ENCODE measurements around the gene OR14I1.

Gene OR14I1

DNA sequence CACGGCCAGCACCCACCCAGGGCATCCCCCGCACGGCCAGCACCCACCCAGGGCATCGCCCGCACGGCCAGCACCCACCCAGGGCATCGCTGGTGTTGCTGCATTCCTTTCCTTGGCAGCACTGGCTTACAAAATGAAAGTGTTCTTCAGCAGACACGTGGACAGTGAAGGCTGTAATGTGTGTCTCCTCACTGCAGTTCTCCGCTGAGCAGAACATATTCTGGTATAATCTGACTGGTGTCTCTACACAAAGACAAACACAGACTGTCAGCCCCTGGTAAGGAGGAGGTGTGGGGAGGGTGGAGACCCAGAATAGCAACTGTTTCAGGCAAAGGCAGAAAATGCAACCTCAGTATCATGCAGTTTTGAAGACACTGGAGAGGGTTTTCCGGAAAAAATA lies 45.6 kb upstream of the OR14I1 start:
- H3K27ac ChIP-seq (replicated peaks) = no peak overlapping the region
- TF ChIP-seq SPI1 (IDR thresholded peaks at IDR 0.05; ENCODE audit: borderline replicate concordance, low read depth) (no peak), POLR2AphosphoS5 (IDR thresholded peaks at IDR 0.05; ENCODE audit: low read depth) (no peak), REST (IDR thresholded peaks at IDR 0.05; ENCODE audit: insufficient replicate concordance, low read depth) (no peak), GABPA (IDR thresholded peaks at IDR 0.05; ENCODE audit: low read depth) (no peak)
- TF ChIP-seq, protein P1, sequence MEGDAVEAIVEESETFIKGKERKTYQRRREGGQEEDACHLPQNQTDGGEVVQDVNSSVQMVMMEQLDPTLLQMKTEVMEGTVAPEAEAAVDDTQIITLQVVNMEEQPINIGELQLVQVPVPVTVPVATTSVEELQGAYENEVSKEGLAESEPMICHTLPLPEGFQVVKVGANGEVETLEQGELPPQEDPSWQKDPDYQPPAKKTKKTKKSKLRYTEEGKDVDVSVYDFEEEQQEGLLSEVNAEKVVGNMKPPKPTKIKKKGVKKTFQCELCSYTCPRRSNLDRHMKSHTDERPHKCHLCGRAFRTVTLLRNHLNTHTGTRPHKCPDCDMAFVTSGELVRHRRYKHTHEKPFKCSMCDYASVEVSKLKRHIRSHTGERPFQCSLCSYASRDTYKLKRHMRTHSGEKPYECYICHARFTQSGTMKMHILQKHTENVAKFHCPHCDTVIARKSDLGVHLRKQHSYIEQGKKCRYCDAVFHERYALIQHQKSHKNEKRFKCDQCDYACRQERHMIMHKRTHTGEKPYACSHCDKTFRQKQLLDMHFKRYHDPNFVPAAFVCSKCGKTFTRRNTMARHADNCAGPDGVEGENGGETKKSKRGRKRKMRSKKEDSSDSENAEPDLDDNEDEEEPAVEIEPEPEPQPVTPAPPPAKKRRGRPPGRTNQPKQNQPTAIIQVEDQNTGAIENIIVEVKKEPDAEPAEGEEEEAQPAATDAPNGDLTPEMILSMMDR (IDR thresholded peaks at IDR 0.05; ENCODE audit: insufficient read depth, low read length) = no peak
- no peak overlapping the region for H3K4me3 ChIP-seq (replicated peaks; ENCODE audit: insufficient read depth, low read length)
- no peaks in the 10 kb centered on the region for H3K27me3 ChIP-seq (ENCODE audit: insufficient read depth, poor library complexity, severe bottlenecking)
- no peak for DNase-seq (ENCODE audit: low read depth in 1 of 2, low spot score in 1 of 2)

GRCh38 chr1:248740876-248741275 lies 38.3 kb upstream of the OR14I1 start:
- DNase-seq (ENCODE audit: low read depth in 1 of 2, low spot score in 1 of 2) = no peak
- TF ChIP-seq SPI1 (IDR thresholded peaks at IDR 0.05; ENCODE audit: borderline replicate concordance, low read depth) (no peak), GABPA (IDR thresholded peaks at IDR 0.05; ENCODE audit: low read depth) (no peak), REST (IDR thresholded peaks at IDR 0.05; ENCODE audit: insufficient replicate concordance, low read depth) (no peak)
- Histone ChIP-seq H3K4me3 (replicated peaks; ENCODE audit: insufficient read depth, low read length) (peak overlapping the region; percentile 59), H3K27me3 (ENCODE audit: insufficient read depth, poor library complexity, severe bottlenecking) (no peaks in the 10 kb centered on the region), H3K27ac (replicated peaks) (peak overlapping the region; percentile 93)

- peak overlapping the region; percentile 93 for H3K27ac ChIP-seq (replicated peaks)
- no peak for TF ChIP-seq GABPA (IDR thresholded peaks at IDR 0.05; ENCODE audit: low read depth)
- TF ChIP-seq, protein P1 (IDR thresholded peaks at IDR 0.05; ENCODE audit: insufficient read depth, low read length) = no peak
- peak; percentile 14 for TF ChIP-seq REST (IDR thresholded peaks at IDR 0.05; ENCODE audit: insufficient replicate concordance, low read depth)
- peak; percentile 78 for TF ChIP-seq POLR2AphosphoS5 (IDR thresholded peaks at IDR 0.05; ENCODE audit: low read depth)
- peak; percentile 77 for TF ChIP-seq SPI1 (IDR thresholded peaks at IDR 0.05; ENCODE audit: borderline replicate concordance, low read depth)
- H3K27me3 ChIP-seq (ENCODE audit: insufficient read depth, poor library complexity, severe bottlenecking) = no peaks in the 10 kb centered on the region
- DNase-seq (ENCODE audit: low read depth in 1 of 2, low spot score in 1 of 2) = peak; percentile 71 to 90
- H3K4me3 ChIP-seq (replicated peaks; ENCODE audit: insufficient read depth, low read length) = peak overlapping the region; percentile 59
These were observed 37.1 kb upstream of the OR14I1 start for GRCh38 chr1:248739572-248740205.
